AG09309 (cell line): ENCODE results near the gene NADSYN1.

Experiments used
- DNase-seq: peaks from one replicate; pipeline ENCODE4 v3.0.0-alpha.2; 2010; ENCODE audit warnings: low read depth
- H3K4me3 ChIP-seq: 2 replicates; pipeline ENCODE4 v1.5.1; 2011; ENCODE audit warnings: mild to moderate bottlenecking, low read depth, low read length, moderate library complexity; ENCODE audit not compliant: control insufficient read depth
- TF ChIP-seq, protein P1 (sequence below): IDR thresholded peaks from 2 replicates; pipeline ENCODE4 v1.5.1; 2011; ENCODE audit warnings: mild to moderate bottlenecking, low read depth, low read length, inconsistent platforms; ENCODE audit not compliant: insufficient read depth, control insufficient read depth; ENCODE audit errors: missing control alignments

The NADSYN1 gene

DNA sequence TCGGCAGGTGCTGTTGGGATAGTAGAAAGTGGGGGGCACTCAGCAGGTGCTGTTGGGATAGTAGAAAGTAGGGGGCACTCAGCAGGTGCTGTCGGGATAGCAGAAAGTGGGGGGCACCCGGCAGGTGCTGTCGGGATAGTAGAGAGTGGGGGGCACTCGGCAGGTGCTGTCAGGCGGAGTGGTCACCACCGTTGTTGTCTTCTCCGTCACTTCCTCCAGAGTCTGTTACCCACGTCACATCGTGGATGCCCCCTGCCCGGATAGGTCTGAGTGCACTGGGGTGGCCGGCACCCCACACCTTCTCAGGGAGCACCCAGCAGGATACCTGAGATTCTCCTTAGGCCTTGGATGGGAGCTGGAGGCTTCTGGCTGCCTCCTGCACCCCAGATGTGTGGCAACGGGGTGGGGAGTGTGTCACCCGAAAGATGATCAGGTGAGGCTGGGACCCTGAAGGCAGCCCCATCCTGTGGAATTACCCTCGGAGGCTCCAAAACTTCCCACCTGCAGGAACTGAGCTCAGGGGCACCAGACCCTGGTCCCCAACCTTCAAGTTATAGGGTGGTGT lies 50.0 kb downstream of the NADSYN1 start:
- no peak overlapping the region for H3K4me3 ChIP-seq
- no peak for DNase-seq
- TF ChIP-seq, protein P1, sequence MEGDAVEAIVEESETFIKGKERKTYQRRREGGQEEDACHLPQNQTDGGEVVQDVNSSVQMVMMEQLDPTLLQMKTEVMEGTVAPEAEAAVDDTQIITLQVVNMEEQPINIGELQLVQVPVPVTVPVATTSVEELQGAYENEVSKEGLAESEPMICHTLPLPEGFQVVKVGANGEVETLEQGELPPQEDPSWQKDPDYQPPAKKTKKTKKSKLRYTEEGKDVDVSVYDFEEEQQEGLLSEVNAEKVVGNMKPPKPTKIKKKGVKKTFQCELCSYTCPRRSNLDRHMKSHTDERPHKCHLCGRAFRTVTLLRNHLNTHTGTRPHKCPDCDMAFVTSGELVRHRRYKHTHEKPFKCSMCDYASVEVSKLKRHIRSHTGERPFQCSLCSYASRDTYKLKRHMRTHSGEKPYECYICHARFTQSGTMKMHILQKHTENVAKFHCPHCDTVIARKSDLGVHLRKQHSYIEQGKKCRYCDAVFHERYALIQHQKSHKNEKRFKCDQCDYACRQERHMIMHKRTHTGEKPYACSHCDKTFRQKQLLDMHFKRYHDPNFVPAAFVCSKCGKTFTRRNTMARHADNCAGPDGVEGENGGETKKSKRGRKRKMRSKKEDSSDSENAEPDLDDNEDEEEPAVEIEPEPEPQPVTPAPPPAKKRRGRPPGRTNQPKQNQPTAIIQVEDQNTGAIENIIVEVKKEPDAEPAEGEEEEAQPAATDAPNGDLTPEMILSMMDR = no peak

DNA sequence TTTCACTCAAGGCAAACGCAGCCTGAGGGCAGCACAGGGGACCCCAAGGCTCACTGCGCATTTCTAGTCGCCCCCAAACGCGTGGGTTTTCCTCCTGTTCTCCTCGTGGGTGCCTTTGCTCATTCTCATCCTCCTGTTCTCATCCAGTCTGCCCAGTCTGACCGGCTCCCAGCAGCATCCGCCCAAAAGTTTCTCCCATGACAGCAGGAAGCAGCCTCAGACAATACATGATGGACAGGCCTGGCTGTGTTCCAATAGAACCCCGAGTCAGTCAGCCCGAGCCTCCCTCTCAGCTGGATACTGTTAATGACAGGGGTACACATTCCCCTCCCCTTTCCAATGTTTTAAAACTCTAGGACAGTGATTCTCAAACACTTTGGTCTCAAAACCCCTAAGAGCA lies 51.5 kb downstream of the NADSYN1 start:
- TF ChIP-seq, protein P1 = no peak
- no peak overlapping the region for H3K4me3 ChIP-seq
- no peak for DNase-seq

- TF ChIP-seq, protein P1 = no peak
- no peak overlapping the region for H3K4me3 ChIP-seq
- no peak for DNase-seq
Observed at GRCh38 chr11:71505001-71505400, 52.0 kb downstream of the NADSYN1 start.

GRCh38 chr11:71505781-71506180 lies 52.8 kb downstream of the NADSYN1 start:
- TF ChIP-seq, protein P1 = no peak

DNA sequence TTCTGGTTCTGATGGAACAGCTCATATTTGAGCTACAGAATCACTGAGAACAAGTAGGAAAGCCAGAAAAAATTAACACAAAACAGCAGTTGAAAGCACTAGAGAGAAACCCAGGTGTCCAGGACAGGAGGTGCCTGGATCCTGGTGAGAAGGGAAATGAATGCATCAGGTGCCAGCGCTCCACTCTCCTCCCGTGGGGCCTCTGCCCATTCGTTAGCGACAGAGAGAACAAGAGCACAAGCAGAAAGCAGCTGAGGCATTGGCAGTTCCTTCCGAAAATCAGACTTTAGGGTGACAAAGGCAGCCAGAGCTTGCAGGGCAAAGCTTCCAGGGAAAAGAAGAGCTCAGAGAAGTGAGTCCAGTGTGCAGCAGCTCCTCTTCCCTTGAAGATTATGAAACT lies 54.1 kb downstream of the NADSYN1 start:
- H3K4me3 ChIP-seq = no peak overlapping the region
- TF ChIP-seq, protein P1 = no peak
- no peak for DNase-seq

More at GRCh38 chr11:71505781-71506180, 52.8 kb downstream of the NADSYN1 start:
- no peak for DNase-seq
- H3K4me3 ChIP-seq = no peak overlapping the region

DNA sequence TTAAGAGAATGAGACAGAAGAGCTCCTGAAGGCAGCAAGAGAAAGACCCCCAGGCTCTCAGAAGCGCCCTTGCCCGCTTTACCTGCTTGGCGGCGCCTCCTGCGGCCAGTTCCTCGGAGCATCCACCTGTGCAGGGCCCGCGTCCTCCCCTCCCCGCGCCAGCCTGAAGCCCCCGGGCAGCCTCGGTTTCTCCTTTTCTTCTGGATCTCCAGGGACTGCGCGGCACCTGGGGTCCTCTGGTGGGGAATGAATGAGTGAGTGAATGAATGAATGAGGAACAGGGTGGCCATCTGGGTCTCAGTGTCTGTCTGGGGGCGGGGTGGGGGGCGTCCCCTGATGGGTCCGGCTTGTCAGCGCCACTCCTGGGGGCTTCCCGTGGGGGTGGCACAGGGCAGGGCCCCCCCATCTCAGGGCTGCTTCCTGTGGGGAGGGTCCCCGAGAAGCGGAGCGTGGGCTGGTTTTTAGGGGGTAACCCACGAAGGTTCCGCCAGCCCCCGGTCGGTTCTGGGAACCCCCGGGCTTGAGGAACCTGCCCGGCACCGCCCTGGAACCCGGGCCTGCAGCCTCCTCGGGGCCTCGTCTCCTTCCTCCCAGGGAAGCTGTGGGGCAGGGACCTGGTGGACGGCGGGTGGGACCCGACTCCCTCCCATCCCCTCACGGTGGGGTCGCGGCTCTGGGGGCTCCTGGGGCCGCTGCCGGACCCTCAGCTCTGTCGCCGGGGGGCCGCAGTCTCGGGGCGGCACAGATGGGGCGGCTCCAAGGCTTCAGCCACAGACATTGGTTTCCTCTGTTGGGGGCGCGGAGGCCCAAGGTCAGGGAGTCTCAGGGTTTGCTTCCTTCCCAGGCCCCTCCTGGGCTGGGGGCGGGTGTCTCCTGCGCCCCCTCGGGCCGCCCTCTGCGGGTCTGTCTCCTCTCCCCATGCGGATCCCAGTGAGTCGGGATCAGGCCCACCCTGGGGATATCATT lies 65.8 kb downstream of the NADSYN1 start:
- TF ChIP-seq, protein P1 = no peak
- DNase-seq = no peak
- H3K4me3 ChIP-seq = no peak overlapping the region
